Smooth muscle cell (in vitro differentiated cells): ENCODE data around the gene BMI1. TPM values are rescaled to one million over a fixed set of nuclear protein-coding genes. Genes with fewer than 3 reads are reported as not detected.

Source experiments
- DNase-seq: peaks from one replicate; lab custom pipeline; 2025; ENCODE audit not compliant: unreplicated experiment; lab: John Stamatoyannopoulos, UW
- H2AFZ ChIP-seq: fragments of 200-600 bp; sonication (generic); 2 replicates; pipeline ENCODE4 v1.6.0; 2016; ENCODE audit warnings: antibody characterized with exemption, low read depth, mild to moderate bottlenecking
- H3F3A ChIP-seq: fragments of 200-600 bp; sonication (generic); 2 replicates; pipeline ENCODE4 v1.6.0; 2017; ENCODE audit warnings: antibody characterized with exemption, low read depth
- H3K27ac ChIP-seq: fragments of 200-600 bp; sonication (generic); 2 replicates; pipeline ENCODE4 v1.5.1; 2016; ENCODE audit warnings: low read depth, mild to moderate bottlenecking
- H3K27me3 ChIP-seq: fragments of 200-600 bp; sonication (generic); 2 replicates; pipeline ENCODE4 v1.6.1; 2016; ENCODE audit warnings: low read depth, mild to moderate bottlenecking
- H3K36me3 ChIP-seq: fragments of 200-600 bp; sonication (generic); 2 replicates; pipeline ENCODE4 v1.5.1; 2016; ENCODE audit warnings: low read depth
- H3K4me1 ChIP-seq: fragments of 200-600 bp; sonication (generic); 2 replicates; pipeline ENCODE4 v1.5.1; 2016; ENCODE audit warnings: low read depth
- H3K4me2 ChIP-seq: fragments of 200-600 bp; sonication (generic); 2 replicates; pipeline ENCODE4 v1.6.0; 2016; ENCODE audit warnings: mild to moderate bottlenecking
- H3K4me3 ChIP-seq: fragments of 200-600 bp; sonication (generic); 2 replicates; pipeline ENCODE4 v1.5.1; 2016; ENCODE audit warnings: mild to moderate bottlenecking
- H3K79me2 ChIP-seq: fragments of 200-600 bp; sonication (generic); 2 replicates; pipeline ENCODE4 v1.6.0; 2016; ENCODE audit warnings: low read depth, mild to moderate bottlenecking
- H3K9ac ChIP-seq: fragments of 200-600 bp; sonication (generic); 2 replicates; pipeline ENCODE4 v1.6.0; 2016; ENCODE audit warnings: low read depth
- H3K9me3 ChIP-seq: fragments of 200-600 bp; sonication (generic); replicated peaks from 2 replicates; pipeline ENCODE4 v1.5.1; 2016; ENCODE audit warnings: low read depth
- H4K20me1 ChIP-seq: fragments of 200-600 bp; sonication (generic); 2 replicates; pipeline ENCODE4 v1.6.0; 2016; ENCODE audit warnings: low read depth
- CTCF ChIP-seq: fragments of 200-600 bp; sonication (generic); IDR thresholded peaks from 2 replicates; pipeline ENCODE4 v1.5.1; 2017; ENCODE audit warnings: borderline replicate concordance, mild to moderate bottlenecking, antibody characterized with exemption; ENCODE audit not compliant: insufficient read depth, poor library complexity, severe bottlenecking
- WGBS: methylation state at CpG from one replicate; pipeline ENCODE4 v1.1.7; 2016; ENCODE audit warnings: low lambda C conversion rate; 5-methylcytosine and 5-hydroxymethylcytosine counted together
- polyA plus RNA-seq: library from polyadenylated mRNA; unstranded; fragments of >200 nt; fragmentation: Nextera tagmentation; extraction: Ambion mirVana; gene quantifications from 2 replicates; pipeline ENCODE4 v1.2.1, GENCODE V29; 2016
- total RNA-seq: library from RNA; depleted of rRNA; stranded (reverse); fragments of >200 nt; gene quantifications from 2 replicates; pipeline ENCODE4 v1.2.3, GENCODE V29; 2014

Gene BMI1
- total and polyA plus RNA-seq, 2 experiments from 2014 or later, result 11.4 to 34.5 TPM

GRCh38 chr10:22323538-22324305 is 2.8 kb downstream of the BMI1 start:
- DNase-seq, result no peak
- peak overlapping the region; percentile 93 for H3K4me2 ChIP-seq
- H3K27me3 ChIP-seq, result peaks cover 41% of the 10 kb centered on the region
- H3F3A ChIP-seq, result peaks cover 6% of the 10 kb centered on the region
- H3K9ac ChIP-seq, result no peak overlapping the region
- H4K20me1 ChIP-seq, result peaks cover 58% of the 10 kb centered on the region
- TF ChIP-seq CTCF, result no peak
- 24% methylated on average over 5 of the region's 5 CpGs for WGBS
- peaks cover 5% of the 10 kb centered on the region for H3K36me3 ChIP-seq
- no peak overlapping the region for H3K27ac ChIP-seq
- peaks cover 24% of the 10 kb centered on the region for H3K4me1 ChIP-seq
- H2AFZ ChIP-seq, result no peak overlapping the region
- peaks cover 8% of the 10 kb centered on the region for H3K79me2 ChIP-seq
- no peaks in the 10 kb centered on the region for H3K9me3 ChIP-seq
- peak overlapping the region; percentile 72 for H3K4me3 ChIP-seq

GRCh38 chr10:22324413-22324812 is 3.5 kb downstream of the BMI1 start:
- Histone ChIP-seq H3K9me3 (no peaks in the 10 kb centered on the region), H4K20me1 (peaks cover 51% of the 10 kb centered on the region), H3K36me3 (peaks cover 8% of the 10 kb centered on the region), H3K27ac (no peak overlapping the region), H3K4me2 (peak overlapping the region; percentile 88), H3K79me2 (peaks cover 8% of the 10 kb centered on the region), H2AFZ (no peak overlapping the region), H3K4me3 (peak overlapping the region; percentile 63), H3K27me3 (peaks cover 34% of the 10 kb centered on the region), H3K4me1 (peaks cover 24% of the 10 kb centered on the region), H3F3A (peaks cover 6% of the 10 kb centered on the region), H3K9ac (no peak overlapping the region)
- no peak for DNase-seq
- 11% methylated on average over 4 of the region's 4 CpGs for WGBS
- no peak for TF ChIP-seq CTCF

DNA sequence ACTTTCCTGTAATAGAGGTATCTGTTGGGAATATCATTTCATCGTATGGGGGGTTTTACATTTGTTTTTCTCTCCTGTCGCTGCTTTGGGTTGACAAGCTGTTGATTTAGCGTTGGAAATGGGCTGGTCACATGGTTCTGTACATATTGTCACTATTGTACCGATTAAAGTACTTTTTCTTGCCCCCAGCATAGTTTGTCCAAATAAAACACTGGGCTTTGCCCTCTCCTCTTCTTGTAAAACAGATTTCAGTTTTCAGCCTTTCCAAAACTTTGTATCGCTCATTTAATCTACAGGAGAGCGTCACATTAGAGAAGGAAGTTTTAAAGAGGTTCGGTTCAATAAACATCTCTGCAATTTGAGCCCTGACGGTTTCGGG is 4.0 kb downstream of the BMI1 start:
- Histone ChIP-seq H3K79me2 (peaks cover 8% of the 10 kb centered on the region), H3F3A (peaks cover 3% of the 10 kb centered on the region), H4K20me1 (peaks cover 49% of the 10 kb centered on the region), H3K36me3 (peaks cover 13% of the 10 kb centered on the region), H3K27me3 (peaks cover 35% of the 10 kb centered on the region), H2AFZ (no peak overlapping the region), H3K4me2 (peak overlapping the region; percentile 88), H3K9ac (peak overlapping the region; percentile 35), H3K27ac (no peak overlapping the region), H3K9me3 (no peaks in the 10 kb centered on the region), H3K4me1 (peaks cover 20% of the 10 kb centered on the region), H3K4me3 (peak overlapping the region; percentile 63)
- no peak for TF ChIP-seq CTCF
- no peak for DNase-seq
- 4% methylated on average over 9 of the region's 9 CpGs for WGBS
